Fibroblast of villous mesenchyme (primary cell): Measurements from ENCODE around the gene ANKMY2. TPM values are rescaled to one million over a fixed set of nuclear protein-coding genes. Genes with fewer than 3 reads are reported as not detected.
A peak's percentile ranks its signal among the peaks of the same experiment; 100 is the strongest.

Experiments
- DNase-seq: peaks from one replicate; pipeline ENCODE4 v3.0.0-alpha.2; 2010; ENCODE audit warnings: low read depth
- H3K4me3 ChIP-seq: 2 replicates; pipeline ENCODE4 v1.5.1; 2011; ENCODE audit warnings: low read depth, mild to moderate bottlenecking, low read length
- total RNA-seq: library from RNA; depleted of rRNA; stranded (reverse); fragments of >200 nt; gene quantifications from 2 replicates; pipeline ENCODE4 v1.2.3, GENCODE V29; 2012
- TF ChIP-seq, protein P1 (sequence below): IDR thresholded peaks from 2 replicates; pipeline ENCODE4 v1.5.1; 2012; ENCODE audit warnings: low read depth, mild to moderate bottlenecking, low read length; ENCODE audit not compliant: insufficient read depth

Gene ANKMY2
- total RNA-seq, 1 donor = 28.5 TPM

DNA sequence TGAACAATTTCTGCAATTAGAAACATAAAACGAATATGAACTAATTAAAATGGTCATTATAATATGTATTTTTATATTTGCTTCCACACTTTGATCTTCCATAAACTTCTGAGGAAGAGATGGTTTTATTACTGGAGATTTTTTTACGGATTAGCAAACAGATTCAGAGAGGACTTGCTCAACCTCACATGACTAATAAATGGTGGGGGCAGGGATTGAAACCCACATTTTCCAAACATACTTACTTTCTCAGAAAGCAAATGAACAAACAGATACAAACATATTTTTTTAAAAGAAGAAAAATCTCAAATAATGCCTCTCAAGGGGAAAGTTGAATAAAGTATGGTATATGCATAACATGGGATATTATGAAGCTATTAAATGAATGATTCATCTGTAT lies 18.3 kb downstream of the ANKMY2 start:
- H3K4me3 ChIP-seq = no peak overlapping the region
- DNase-seq = peak; percentile 86
- TF ChIP-seq, protein P1, sequence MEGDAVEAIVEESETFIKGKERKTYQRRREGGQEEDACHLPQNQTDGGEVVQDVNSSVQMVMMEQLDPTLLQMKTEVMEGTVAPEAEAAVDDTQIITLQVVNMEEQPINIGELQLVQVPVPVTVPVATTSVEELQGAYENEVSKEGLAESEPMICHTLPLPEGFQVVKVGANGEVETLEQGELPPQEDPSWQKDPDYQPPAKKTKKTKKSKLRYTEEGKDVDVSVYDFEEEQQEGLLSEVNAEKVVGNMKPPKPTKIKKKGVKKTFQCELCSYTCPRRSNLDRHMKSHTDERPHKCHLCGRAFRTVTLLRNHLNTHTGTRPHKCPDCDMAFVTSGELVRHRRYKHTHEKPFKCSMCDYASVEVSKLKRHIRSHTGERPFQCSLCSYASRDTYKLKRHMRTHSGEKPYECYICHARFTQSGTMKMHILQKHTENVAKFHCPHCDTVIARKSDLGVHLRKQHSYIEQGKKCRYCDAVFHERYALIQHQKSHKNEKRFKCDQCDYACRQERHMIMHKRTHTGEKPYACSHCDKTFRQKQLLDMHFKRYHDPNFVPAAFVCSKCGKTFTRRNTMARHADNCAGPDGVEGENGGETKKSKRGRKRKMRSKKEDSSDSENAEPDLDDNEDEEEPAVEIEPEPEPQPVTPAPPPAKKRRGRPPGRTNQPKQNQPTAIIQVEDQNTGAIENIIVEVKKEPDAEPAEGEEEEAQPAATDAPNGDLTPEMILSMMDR = no peak

DNA sequence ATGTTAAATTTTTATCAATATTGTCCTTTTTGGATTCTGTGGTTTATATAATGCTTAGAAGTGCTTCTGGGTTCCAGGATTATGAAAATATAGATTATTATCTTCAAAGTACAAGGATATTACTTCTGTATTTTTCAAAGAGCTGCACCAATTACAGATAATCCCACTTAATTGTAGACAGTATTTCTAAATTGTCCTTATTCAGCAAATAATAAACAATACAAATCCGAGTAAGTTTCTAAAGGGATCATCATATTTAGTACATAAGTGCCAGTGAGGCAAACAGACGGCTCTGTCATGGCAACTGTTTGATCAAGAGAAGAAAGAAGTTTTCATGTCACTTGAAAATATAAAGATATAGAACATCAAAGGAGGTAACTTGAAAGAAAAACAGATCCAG lies 19.2 kb downstream of the ANKMY2 start:
- TF ChIP-seq, protein P1 = no peak
- no peak for DNase-seq
- no peak overlapping the region for H3K4me3 ChIP-seq

DNA sequence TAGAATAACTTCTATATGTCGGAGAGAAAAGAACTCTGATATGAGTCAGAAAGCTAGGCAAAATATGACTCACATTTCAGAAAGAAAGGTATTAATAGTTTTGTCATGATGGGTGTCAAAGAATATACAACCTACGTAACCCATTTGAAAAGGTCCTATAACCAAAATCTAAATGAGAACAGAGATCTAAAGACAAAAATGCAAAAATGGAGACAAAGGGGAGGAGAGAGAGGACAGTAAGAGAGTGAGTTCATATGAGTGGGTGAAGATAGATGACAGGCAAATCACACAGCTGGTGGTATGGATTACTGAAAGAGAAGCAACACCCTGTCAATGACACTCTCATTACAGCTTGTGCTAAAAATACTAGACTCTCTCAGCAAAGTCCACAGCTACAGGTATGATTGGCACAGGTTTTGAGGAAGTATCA lies 25.6 kb downstream of the ANKMY2 start:
- no peak for DNase-seq
- H3K4me3 ChIP-seq = no peak overlapping the region
- TF ChIP-seq, protein P1 = no peak

DNA sequence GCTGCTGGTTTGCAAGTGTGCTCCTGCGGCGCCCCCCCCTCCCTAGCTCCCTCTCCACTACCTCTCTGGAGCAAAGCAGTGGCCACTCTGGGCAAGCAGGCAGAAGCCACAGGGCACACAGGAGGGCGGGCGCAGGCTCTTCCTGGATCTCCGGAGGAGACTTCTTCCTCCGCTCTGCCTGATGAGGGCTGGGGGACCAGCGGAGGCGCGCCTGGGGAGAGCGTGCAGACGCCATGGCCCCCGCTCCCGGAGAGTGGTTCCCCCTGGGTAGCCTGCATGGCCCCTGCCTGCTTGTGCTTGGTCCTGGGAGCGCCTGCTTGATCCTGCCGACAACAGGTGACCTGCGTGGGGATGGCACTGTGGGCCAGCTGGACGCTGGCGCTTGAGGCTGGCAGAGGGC lies 29.0 kb downstream of the ANKMY2 start:
- DNase-seq = no peak
- TF ChIP-seq, protein P1 = no peak
- H3K4me3 ChIP-seq = no peak overlapping the region

DNA sequence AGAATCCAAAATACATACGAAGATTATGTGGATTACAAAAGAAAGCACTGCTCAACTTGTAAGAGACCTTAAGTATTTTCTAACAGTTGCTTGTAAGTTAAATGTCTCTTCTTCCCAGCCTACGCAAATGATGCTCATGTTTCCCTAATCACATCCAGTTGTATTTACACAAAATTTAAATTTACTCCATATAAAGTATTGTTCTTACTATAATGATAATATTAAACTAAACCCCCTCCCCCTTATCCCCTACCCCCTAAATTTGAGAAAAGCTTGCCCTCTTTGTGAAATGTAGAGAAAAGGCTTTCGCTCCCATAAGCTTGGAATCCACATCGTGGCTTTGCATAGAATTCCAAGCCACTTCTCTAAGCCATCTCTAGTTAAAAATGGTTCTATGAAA lies 29.4 kb downstream of the ANKMY2 start:
- peak; percentile 42 for DNase-seq
- TF ChIP-seq, protein P1 = no peak
- no peak overlapping the region for H3K4me3 ChIP-seq

DNA sequence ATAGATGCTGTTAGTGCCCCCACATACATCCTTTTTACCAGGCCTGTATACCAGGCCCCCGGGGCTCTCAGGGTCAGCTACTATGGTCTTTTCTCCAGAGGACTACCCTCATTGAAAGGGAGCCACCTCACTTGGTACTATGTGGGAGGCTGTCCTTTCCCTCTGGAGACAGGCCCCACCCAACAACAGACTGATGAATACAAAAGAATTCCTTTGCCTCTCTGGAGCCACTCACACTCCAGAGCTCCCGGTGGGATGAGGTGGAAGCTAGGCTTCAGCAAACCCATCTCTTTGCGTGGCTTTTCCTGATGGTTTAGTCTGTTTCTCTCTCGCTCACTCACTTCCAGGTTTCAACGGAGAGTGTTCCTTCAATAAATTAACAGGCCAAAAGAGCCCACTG lies 30.3 kb downstream of the ANKMY2 start:
- no peak for DNase-seq
- H3K4me3 ChIP-seq = no peak overlapping the region
- TF ChIP-seq, protein P1 = no peak

DNA sequence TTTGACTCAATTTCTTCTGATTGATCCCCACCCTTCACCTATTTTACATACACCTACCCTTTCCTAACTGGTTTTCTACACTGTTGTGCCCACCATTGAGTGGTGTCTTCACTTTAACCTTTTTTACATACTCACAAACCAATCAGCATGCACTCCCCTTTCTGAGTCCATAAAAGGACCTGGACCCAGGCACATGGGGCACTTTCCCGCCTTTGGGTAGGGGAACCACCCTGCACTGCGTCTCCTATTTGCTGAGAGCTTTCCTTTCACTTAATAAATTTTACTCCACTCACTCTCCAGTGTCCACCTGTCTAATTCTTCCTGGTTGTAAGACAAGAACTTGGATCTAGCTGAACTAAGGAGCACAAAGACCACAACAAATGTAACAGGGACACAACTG lies 33.8 kb downstream of the ANKMY2 start:
- TF ChIP-seq, protein P1 = no peak

More for the DNA sequence above, 33.8 kb downstream of the ANKMY2 start:
- DNase-seq = no peak
- H3K4me3 ChIP-seq = no peak overlapping the region
